K562 (cell line): Measurements from ENCODE around the gene DSG2. TPM values are rescaled to one million over a fixed set of nuclear protein-coding genes. Genes with fewer than 3 reads are reported as not detected.

Experiments used
- polyA plus RNA-seq, 8 experiments: library from polyadenylated mRNA; depleted of rRNA in 4 of 8; stranded (reverse) in 5 of 8; unstranded in 3 of 8; fragments of >200 nt; fragmentation: Nextera tagmentation in 2 of 8; fragmentation: Illumina TruSeq in 1 of 8; extraction: Ambion mirVana in 2 of 8; extraction: Trizol in 1 of 8; gene quantifications; 2 replicates each; pipeline versions ENCODE4 v1.2.1 to v1.2.3, GENCODE V29; 2011 to 2014; ENCODE audit warnings: inconsistent platforms in 1 of 8, missing spikeins in 1 of 8
- total RNA-seq, 7 experiments: library from RNA; depleted of rRNA in 6 of 7; stranded (reverse); fragments of >200 nt in 6 of 7; fragmentation: Illumina TruSeq in 2 of 7; extraction: Trizol in 2 of 7; gene quantifications; 2 replicates each; pipeline versions ENCODE4 v1.2.1 to v1.2.3, GENCODE V29; 2011 to 2021; ENCODE audit warnings: low replicate concordance in 1 of 7

Gene DSG2
- total and polyA plus RNA-seq, 9 of the 15 experiments (the other 6 are each of a cell fraction or from before 2014, with no cell fraction given): 16.9 to 68.6 (median 41.3) TPM

Other genes starting within 250 kb of the DSG2 start
- gene DSG1, start 180.0 kb upstream of the DSG2 start, total RNA-seq (2014; rRNA removed): 0.18 and 0.53 TPM in 2 replicates
- 0.06 and 0.15 TPM in 2 replicates for gene DSG1, start 180.0 kb upstream of the DSG2 start, total RNA-seq (2014; rRNA removed; fragmentation: Illumina TruSeq; extraction: Trizol)
- 0.14 and 0.23 TPM in 2 replicates for gene DSG1, start 180.0 kb upstream of the DSG2 start, total RNA-seq (2015; rRNA removed; fragmentation: Illumina TruSeq; extraction: Trizol)
- 0.09 and 0.13 TPM in 2 replicates for gene DSG1, start 180.0 kb upstream of the DSG2 start, total RNA-seq (2021)
- 0.11 and 0.26 TPM in 2 replicates for gene DSG1, start 180.0 kb upstream of the DSG2 start, polyA plus RNA-seq (2011; rRNA removed)
- gene DSG1, start 180.0 kb upstream of the DSG2 start, polyA plus RNA-seq (2014; fragmentation: Illumina TruSeq; extraction: Trizol): 0.19 and 0.24 TPM in 2 replicates
- gene DSG1, start 180.0 kb upstream of the DSG2 start, polyA plus RNA-seq (2014; fragmentation: Nextera tagmentation; extraction: Ambion mirVana): under 1 TPM in 1 of 2 experiments, not detected in 1; 0.03 TPM
- 0.07 and 0.16 TPM in 2 replicates for gene DSG1, start 180.0 kb upstream of the DSG2 start, polyA plus RNA-seq (2014; rRNA removed)
- not detected in 2 replicates for gene DSG4, start 121.4 kb upstream of the DSG2 start, total RNA-seq (2014; rRNA removed)
- gene DSG4, start 121.4 kb upstream of the DSG2 start, total RNA-seq (2014; rRNA removed; fragmentation: Illumina TruSeq; extraction: Trizol): not detected in 2 replicates
- not detected in 2 replicates for gene DSG4, start 121.4 kb upstream of the DSG2 start, total RNA-seq (2015; rRNA removed; fragmentation: Illumina TruSeq; extraction: Trizol)
- gene DSG4, start 121.4 kb upstream of the DSG2 start, total RNA-seq (2021): not detected in 2 replicates
- gene DSG4, start 121.4 kb upstream of the DSG2 start, polyA plus RNA-seq (2011; rRNA removed): not detected in 2 replicates
- not detected in 2 replicates for gene DSG4, start 121.4 kb upstream of the DSG2 start, polyA plus RNA-seq (2014; fragmentation: Illumina TruSeq; extraction: Trizol)
- gene DSG4, start 121.4 kb upstream of the DSG2 start, polyA plus RNA-seq (2014; fragmentation: Nextera tagmentation; extraction: Ambion mirVana): not detected
- not detected in 2 replicates for gene DSG4, start 121.4 kb upstream of the DSG2 start, polyA plus RNA-seq (2014; rRNA removed)
- 0.05 and 0.08 TPM in 2 replicates for gene DSG3, start 50.4 kb upstream of the DSG2 start, total RNA-seq (2014; rRNA removed)
- 0.11 and 0.13 TPM in 2 replicates for gene DSG3, start 50.4 kb upstream of the DSG2 start, total RNA-seq (2014; rRNA removed; fragmentation: Illumina TruSeq; extraction: Trizol)
- gene DSG3, start 50.4 kb upstream of the DSG2 start, total RNA-seq (2015; rRNA removed; fragmentation: Illumina TruSeq; extraction: Trizol): 0.15 and 0.18 TPM in 2 replicates
- gene DSG3, start 50.4 kb upstream of the DSG2 start, total RNA-seq (2021): 0.07 and 0.18 TPM in 2 replicates
- gene DSG3, start 50.4 kb upstream of the DSG2 start, polyA plus RNA-seq (2011; rRNA removed): 0.01 and 0.06 TPM in 2 replicates
- 0.07 and 0.08 TPM in 2 replicates for gene DSG3, start 50.4 kb upstream of the DSG2 start, polyA plus RNA-seq (2014; fragmentation: Illumina TruSeq; extraction: Trizol)
- gene DSG3, start 50.4 kb upstream of the DSG2 start, polyA plus RNA-seq (2014; fragmentation: Nextera tagmentation; extraction: Ambion mirVana): under 1 TPM in 1 of 2 experiments, not detected in 1; 0.06 TPM
- gene DSG3, start 50.4 kb upstream of the DSG2 start, polyA plus RNA-seq (2014; rRNA removed): 0.04 TPM in 2 replicates
- gene TTR, start 93.7 kb downstream of the DSG2 start, total RNA-seq (2014; rRNA removed): not detected in 2 replicates
- not detected in 2 replicates for gene TTR, start 93.7 kb downstream of the DSG2 start, total RNA-seq (2014; rRNA removed; fragmentation: Illumina TruSeq; extraction: Trizol)
- not detected in 2 replicates for gene TTR, start 93.7 kb downstream of the DSG2 start, total RNA-seq (2015; rRNA removed; fragmentation: Illumina TruSeq; extraction: Trizol)
- gene TTR, start 93.7 kb downstream of the DSG2 start, total RNA-seq (2021): 0.53 and 0.92 TPM in 2 replicates
- gene TTR, start 93.7 kb downstream of the DSG2 start, polyA plus RNA-seq (2011; rRNA removed): not detected in 2 replicates
- gene TTR, start 93.7 kb downstream of the DSG2 start, polyA plus RNA-seq (2014; fragmentation: Illumina TruSeq; extraction: Trizol): not detected in 2 replicates
- gene TTR, start 93.7 kb downstream of the DSG2 start, polyA plus RNA-seq (2014; fragmentation: Nextera tagmentation; extraction: Ambion mirVana): not detected
- gene TTR, start 93.7 kb downstream of the DSG2 start, polyA plus RNA-seq (2014; rRNA removed): 0.17 TPM in 1 of 2 replicates, not detected in the other
- 0.05 and 0.08 TPM in 2 replicates for gene B4GALT6, start 186.4 kb downstream of the DSG2 start, total RNA-seq (2014; rRNA removed)
- gene B4GALT6, start 186.4 kb downstream of the DSG2 start, total RNA-seq (2014; rRNA removed; fragmentation: Illumina TruSeq; extraction: Trizol): 0.11 and 0.16 TPM in 2 replicates
- gene B4GALT6, start 186.4 kb downstream of the DSG2 start, total RNA-seq (2015; rRNA removed; fragmentation: Illumina TruSeq; extraction: Trizol): 0.04 and 0.07 TPM in 2 replicates
- gene B4GALT6, start 186.4 kb downstream of the DSG2 start, total RNA-seq (2021): 0.18 and 0.27 TPM in 2 replicates
- gene B4GALT6, start 186.4 kb downstream of the DSG2 start, polyA plus RNA-seq (2011; rRNA removed): 0.18 and 0.47 TPM in 2 replicates
- 0.07 and 0.18 TPM in 2 replicates for gene B4GALT6, start 186.4 kb downstream of the DSG2 start, polyA plus RNA-seq (2014; fragmentation: Illumina TruSeq; extraction: Trizol)
- under 1 TPM; 0.03 to 0.04 TPM for gene B4GALT6, start 186.4 kb downstream of the DSG2 start, polyA plus RNA-seq (2014; fragmentation: Nextera tagmentation; extraction: Ambion mirVana)
- 0.08 and 0.09 TPM in 2 replicates for gene B4GALT6, start 186.4 kb downstream of the DSG2 start, polyA plus RNA-seq (2014; rRNA removed)